GM19043 (cell line): Measurements from ENCODE around the gene KIRREL3.
"Not testable (repeated sequence)": the region's sequence is repeated elsewhere in the genome, so short reads cannot be mapped to it uniquely, and the experiment has no call there.

ENCODE experiments used
- ATAC-seq: cut with Tn5 transposase; IDR thresholded peaks from one replicate; pipeline ENCODE4 v1.9.1; 2021; ENCODE audit warnings: low read depth; ENCODE audit not compliant: unreplicated experiment

Gene KIRREL3

DNA sequence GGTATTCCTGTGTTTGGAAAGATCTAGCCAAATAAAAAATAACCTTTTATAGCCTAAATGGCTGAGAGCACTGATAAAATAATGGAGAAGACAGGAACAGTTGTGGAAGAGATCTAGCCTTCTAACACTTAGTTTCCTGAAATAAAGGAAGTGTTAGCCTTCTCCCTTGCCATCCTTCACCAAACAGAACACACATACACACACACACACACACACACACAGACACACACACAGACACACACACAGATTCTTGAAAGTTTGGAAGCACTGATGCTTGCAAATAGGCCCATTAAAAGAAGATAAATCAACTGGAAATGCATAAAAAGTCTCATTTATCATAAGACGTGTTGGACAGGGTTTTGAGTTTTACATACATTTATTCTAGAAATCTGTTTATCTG lies 37.5 kb downstream of the KIRREL3 start:
- no peak for ATAC-seq

DNA sequence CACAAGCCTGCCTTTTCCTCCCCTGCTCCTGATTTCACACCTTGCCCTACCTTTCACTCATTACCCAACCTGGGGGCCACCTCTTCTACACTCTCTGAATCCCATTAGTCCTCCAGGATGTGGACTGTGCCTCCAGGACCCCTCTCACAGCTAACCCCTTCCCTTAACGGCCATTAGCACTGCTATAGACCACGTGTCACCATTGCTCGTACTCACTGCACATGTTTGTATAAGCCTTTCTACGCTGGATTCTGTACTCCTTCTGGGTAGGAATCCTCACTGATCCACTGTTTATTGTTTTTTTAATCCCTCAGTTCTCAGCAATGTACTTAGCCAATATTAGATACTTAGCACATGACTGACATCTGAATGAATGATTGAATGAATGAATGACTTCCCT lies 40.9 kb downstream of the KIRREL3 start:
- ATAC-seq = no peak

DNA sequence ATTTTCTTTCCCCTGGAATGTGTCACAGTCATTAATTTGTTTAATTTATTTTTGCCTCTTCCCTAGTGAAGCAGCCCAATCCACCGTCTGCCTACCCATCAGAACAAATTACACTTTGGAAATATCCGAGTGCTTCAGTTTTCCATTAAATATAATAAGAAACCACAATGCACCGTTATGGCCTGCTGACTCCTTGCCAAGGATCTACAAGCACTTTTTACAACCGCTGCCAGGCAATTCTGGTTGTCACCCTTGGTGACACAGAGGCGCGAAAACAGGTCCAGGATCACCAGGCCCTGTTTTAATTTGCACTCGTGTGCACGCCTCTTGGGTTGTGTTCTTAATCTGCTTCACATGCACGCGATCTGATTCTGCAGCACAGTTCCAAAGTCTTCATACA lies 43.9 kb downstream of the KIRREL3 start:
- ATAC-seq = no peak

DNA sequence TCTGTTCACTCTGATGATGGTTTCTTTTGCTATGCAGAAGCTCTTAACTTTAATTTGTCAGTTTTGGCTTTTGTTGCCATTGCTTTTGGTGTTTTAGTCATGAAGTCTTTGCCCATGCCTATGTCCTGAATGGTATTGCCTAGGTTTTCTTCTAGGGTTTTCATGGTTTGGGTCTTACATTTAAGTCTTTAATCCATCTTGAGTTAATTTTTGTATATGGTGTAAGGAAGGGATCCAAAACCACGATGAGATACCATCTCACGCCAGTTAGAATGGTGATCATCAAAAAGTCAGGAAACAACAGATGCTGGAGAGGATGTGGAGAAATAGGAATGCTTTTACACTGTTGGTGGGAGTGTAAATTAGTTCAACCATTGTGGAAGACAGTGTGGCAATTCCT lies 48.0 kb downstream of the KIRREL3 start:
- not testable (repeated sequence) for ATAC-seq

DNA sequence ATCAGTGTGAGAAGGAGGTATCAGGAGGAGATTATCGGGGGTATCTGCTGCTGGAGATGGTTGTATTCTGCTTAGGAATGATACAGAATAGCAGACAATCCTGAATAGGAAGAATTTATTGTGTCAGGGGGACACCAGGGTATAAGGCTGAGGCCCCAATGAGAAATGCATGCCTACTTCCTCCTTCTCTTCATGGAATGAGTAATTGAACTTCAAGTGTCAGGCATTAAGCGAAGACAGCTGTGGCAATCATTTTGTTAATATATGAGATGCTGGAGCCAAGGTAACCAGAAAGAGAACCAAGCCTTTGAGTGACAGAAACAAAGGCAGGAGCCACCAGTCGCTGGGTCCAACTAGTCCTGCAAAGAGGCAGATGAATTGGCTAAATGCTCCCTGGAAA lies 49.1 kb downstream of the KIRREL3 start:
- ATAC-seq = no peak

DNA sequence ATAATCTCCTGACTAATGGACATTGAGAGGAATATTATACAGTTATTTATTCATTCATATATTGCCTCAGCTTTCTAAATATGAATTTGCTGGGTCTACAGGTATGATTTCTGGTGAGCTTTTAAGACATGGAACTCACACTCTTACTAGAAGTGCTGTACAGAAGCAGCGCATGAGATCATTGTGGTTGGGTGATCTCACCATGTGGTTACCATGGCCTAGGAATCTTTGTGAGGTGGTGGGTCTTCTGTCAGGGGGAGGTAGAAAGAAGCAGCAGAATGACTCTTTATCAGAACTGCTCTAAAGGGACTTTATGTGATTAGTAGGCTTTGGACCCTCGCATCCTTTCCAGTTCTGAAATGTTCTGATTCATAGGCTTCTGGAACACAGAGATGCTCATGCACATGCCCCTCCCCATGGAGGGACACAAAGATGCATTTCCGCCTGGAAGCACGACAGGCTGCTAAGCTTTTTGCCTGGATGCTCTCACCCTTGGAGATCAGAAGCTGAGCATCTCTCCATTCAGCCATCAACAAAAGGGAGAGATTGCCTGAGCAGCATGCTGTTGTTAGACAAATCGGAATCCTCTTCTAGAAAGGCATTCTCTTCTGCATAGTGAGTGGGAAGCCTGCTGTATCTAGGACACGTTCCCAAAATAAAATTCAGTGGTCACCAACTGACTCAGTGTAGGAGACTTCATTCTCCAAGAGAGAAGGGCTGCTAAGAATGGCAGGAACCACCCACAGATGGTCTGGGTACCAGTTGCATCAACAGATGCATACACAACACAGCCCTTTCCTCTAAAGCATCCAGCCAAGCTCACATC lies 51.3 kb downstream of the KIRREL3 start:
- no peak for ATAC-seq

DNA sequence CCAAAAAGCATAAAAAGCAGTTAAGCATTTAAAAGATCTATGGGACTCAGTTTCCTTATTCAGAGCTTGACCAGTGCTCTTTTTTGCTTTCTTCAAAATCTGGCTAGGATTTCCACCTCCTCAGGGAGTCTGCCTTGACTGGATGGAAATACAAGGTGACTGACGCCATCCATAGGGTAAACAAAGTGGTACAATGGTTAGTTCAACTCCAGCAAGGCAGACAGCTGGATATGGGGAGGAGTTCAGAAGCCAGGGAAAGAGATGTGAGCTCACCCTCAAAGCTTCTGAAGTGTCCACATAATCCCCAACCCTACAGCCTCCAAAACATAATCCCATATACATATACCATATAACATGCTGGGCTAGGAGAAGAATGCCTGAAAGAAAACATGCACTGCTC lies 52.0 kb downstream of the KIRREL3 start:
- no peak for ATAC-seq

DNA sequence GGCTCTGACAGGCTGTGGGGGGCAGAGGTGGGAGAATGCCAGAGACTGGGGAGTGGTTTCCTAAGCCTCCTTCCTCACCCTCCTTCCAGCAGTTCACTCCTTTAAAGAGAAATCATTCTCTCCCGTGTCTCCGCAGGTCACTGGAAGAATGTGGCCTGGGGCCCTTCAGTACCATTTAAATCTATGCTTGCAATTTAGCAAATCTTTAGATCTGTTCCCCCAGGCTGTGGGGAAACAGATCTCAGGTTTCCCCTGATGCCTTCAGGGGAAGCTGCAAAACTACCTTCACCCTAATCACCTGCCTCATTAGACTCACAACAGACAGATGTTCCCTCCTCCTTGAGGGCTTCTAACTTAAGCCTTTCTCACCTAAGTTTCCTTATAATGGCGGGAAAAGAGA lies 55.3 kb downstream of the KIRREL3 start:
- ATAC-seq = no peak

DNA sequence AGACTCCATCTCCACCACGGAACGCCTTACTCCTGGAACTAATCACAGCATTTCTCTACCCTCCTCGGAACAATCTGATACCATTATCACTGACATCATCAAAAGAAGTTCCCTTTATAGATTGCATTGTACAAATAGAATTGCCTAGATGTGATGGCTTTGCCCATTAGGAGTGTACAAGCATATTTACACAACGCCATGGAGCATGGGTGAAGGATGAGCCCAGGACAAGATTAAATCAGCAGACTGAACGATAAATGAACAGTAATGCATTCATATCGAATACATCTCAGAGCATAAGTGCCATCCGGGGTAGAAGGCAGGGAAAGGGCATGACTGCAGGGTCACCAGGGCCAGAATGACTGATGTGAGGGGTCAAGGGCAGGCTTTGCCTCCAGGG lies 57.3 kb downstream of the KIRREL3 start:
- ATAC-seq = no peak

DNA sequence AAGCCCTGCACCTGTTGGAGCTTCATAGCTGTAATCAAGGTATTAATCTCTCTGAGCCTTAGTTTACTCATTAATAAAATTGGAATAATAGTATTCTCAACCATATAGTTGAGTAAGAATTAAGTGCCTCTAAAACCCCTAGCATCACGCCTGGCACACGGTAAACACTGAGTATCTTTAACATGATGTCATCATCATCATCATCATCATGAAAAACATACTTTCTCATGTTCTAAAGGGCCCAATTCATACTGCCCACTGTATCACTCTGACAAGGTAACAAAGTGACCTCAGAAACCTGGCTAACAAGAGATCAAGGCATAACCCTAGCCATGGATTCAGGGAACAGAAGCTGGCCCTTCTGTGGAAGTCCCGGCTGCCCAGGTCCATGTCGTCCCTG lies 58.4 kb downstream of the KIRREL3 start:
- no peak for ATAC-seq

DNA sequence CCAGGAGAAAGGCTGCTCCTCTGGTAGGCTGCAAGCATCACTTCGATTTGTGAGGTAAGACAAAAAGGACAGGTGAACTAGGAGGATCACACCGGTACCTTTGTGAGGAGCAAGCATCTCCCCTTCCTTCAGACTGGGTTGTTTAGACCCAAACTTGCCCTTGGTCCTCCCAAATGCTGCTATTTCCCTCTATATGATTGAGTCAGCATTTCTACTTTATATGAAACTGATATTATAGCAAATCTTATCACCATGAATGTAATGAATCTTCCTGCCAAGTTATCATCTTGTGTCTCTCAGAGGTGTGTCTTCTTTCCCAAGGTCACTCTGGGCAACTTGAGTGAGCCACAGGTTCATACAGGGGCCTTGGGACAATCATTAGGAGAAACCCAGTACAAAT lies 61.0 kb downstream of the KIRREL3 start:
- ATAC-seq = no peak

DNA sequence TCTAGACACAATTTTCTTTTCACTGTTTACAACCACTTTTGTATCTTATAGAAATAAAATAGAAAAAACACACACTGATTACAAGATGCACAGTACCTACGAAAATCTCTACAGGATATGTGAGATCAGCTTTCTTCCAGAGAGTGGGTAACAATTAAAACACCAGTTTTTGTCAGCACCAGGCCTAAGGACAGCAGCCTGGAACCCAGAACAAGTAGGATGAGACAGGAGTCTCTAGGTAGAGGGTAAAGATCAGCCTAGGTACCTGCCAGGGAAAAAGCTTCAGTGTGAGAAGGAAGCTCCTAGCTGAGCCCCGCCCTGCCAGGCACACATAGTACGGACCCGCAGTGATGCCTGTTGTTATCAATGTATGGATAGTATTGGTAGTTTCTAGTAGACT lies 61.9 kb downstream of the KIRREL3 start:
- ATAC-seq = no peak

DNA sequence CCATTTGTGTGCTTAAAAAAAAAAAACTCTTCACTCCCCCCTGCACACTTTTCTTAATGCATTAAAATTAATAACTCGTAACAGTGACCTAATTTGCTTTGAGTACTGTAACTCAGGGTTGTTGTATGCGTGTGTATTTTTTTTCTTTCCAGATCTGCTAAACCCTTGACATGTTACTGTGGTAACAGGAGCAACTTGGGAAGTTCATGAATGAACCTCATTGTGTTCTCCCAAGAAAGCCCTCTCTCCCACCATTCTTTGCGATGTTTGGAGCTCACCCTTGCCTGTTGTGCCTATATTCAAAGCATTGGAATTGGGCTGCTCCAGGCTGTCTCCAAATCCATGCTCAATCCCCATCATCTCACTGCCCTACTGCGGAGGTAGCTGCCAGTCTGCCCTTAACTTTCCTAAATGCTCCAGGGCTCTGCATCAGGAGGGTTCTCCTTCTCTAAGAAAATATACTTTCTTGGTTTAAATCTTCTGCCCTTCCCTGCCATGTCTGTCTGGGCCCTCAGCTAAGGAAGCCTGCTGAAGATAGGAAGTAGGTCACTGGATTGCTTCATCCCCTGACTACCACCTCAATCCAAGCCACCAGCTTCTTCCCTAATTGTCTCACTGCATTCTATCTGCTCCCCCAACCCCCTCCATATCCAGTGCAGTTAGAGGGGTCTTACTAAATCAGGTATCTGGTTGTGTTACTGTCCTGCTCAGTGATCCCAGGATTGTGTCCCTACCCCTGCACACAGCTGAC lies 70.3 kb downstream of the KIRREL3 start:
- ATAC-seq = no peak

DNA sequence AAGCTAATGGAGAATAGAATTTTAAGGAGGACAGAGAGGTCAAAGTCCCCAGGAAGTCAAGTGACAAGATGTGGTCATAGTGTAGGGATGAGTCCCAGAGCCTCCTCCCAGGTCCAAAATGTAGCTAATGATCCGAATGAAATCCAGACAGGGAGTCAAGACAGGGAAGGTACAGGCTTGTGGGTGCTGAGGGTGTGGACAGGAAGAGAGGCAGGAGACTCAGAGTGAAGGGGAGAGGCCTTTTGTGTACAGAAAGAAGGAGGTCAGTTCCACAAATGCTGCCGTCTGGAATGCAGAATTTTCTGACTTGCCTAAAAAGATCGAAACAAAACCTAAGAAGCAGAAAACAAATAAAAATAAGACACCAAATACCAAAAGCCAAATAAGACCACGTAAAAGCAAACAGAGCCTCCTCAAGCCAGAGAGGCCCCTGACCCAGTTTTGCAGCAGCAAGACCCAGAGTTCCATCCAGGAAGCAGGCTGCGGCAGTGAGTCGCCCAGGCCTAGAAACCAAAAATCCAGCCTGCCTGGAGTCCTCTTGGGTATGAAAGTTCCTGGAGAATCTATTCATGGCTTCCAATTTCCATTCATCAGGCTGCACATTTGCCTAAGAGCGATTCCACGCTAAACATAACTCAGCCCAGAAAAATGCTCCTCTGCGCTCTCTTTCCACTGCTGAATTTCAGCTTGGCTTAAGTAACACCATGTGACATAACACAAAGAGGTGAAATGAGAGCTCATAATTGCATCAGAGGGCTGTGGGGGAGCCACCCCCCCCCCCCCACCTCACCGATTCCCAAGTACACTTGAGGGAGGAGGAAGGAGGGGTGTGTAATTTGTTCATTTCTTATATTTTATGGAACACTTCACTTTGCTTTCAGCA lies 71.2 kb downstream of the KIRREL3 start:
- ATAC-seq = no peak

DNA sequence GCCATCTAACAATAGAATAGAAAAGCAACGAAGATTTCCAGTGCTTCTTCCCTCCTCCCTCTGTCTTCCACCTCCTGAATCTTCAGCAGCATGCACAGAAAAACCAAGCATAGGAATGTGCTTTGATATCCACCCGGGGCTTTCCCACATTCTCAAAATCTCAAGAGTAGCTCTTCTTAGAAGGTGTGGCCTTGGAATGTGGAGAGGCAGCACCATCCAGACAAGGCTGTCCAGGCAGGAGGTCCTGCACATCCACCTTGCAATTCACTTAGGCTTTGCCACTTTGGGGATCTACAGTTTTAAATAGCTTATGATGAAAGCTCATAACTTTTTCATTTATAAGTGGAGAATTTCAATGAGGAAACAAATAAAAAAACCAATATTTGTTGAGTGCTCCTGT lies 72.9 kb downstream of the KIRREL3 start:
- ATAC-seq = no peak

DNA sequence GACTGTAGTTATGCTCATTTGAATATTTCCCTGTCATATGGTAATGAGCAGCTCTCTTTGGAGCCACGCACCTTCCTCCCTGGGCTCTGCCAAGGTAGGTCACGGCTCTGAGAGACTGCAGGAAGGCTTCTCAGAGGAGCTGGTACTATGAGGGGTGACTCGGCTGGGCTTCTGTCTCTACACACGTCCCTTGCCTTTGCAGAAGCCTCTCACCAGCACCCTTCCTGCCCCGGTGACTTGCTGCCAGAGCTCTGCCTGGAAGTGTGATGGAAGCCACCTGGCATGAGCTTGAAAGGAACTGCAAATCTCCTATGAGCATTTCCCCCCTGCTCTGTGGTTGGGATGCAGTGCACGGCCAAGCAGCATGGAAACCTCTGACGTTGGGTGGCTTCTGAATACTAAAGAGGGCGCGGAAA lies 74.2 kb downstream of the KIRREL3 start:
- ATAC-seq = no peak

DNA sequence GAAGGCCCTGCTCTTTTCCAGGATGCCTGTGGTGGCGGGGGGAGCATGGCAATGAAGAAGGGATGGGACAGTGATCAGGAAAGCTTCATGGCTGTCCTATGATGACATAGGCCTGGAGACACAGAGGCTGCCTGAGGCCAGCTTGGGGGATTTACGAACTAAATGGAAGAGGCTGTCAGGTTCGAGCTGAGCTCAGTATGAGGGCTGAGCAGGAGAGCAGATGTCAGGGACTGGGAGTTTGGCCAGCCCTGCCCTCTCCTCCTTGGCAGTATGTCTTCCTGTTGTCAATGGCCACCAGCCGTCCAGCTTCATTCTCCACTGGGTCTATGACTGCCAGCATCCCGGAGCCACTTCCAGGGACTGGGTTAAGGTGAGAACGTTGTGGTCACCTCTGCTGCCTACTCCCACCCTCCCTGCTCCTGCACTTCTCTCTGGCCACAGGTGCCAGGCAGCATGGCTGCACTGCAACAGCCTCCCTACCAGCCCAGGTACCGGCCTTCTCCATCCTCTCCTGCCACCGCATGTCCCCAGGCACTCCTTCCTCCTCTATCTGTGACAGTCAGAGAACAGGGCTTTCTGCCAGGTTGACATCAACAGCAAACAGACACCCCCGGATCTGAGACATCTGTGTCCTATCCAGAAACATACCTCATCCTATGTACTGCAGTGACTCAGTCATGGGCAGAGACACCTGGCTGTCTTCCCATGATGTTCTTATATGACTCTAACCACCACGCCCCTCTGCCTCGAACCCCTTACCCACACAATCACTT lies 75.1 kb downstream of the KIRREL3 start:
- no peak for ATAC-seq

DNA sequence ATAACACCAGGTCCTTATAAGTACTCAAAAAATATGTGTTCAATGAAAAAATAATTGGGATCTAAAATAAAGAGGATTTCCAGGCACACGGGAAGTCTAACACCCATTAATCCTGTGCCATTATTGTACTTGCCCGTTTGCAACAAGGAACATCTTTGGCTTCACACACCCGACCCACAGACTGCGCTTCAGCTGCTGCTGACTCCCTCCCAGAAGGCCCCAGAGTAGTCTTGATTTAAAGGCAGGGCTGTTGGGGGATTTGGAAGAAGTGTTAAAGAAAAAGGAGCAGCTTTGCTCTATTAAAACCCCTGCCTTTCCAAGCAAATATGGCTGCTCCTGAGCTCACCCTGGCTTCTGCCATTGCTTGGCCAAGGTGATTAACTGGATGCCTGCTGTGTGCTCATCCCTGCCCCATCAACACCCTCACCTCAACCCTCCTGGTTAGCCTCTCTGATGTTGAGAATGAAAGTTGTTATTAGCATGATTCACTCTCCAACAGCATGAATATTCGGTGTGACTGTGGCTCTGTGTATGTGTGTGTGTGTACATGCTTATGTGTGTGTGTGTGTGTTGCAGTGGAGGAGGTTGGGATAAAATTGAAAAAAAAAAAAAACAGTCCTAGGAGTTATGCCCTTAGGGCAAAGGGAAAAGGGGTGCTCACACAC lies 76.1 kb downstream of the KIRREL3 start:
- no peak for ATAC-seq

DNA sequence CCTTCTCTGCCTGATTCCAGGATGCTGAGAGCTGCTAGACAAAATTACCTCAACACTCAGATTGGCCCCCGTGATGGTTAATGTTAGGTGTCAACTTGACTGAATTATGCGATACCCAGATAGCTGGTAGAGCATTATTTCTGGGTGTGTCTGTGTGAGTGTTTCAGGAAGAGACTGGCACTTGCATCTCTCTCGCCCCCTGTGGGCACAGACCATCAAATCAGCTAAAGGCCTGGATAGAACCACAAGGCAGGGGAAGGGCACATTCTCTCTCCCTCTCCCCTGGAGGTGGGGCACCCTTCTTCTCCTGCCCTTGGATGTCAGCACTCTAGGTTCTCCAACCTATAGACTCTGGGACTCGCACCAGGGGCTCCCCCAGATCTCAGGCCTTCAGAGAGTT lies 79.7 kb downstream of the KIRREL3 start:
- no peak for ATAC-seq
